HepG2 (cell line): ENCODE data around the gene SCML1. TPM values are rescaled to one million over a fixed set of nuclear protein-coding genes. Genes with fewer than 3 reads are reported as not detected.

Source experiments
- ARID4A ChIP-seq: sonication (generic); formaldehyde crosslinking; IDR thresholded peaks from 2 replicates; pipeline ENCODE4 v1.5.0; 2020; ENCODE audit warnings: mild to moderate bottlenecking, missing genetic modification reagents, borderline replicate concordance
- CSRNP1 ChIP-seq: sonication (generic); formaldehyde crosslinking; IDR thresholded peaks from 2 replicates; pipeline ENCODE4 v1.8.1; 2023; ENCODE audit warnings: mild to moderate bottlenecking, missing genetic modification reagents
- PHF21A ChIP-seq: sonication (generic); formaldehyde crosslinking; IDR thresholded peaks from 2 replicates; pipeline ENCODE4 v1.5.0; 2020; ENCODE audit warnings: mild to moderate bottlenecking, missing genetic modification reagents
- SALL2 ChIP-seq: sonication (generic); formaldehyde crosslinking; IDR thresholded peaks from 2 replicates; pipeline ENCODE4 v1.8.1; 2023; ENCODE audit warnings: mild to moderate bottlenecking, missing genetic modification reagents, inconsistent platforms
- TEF ChIP-seq: sonication (generic); formaldehyde crosslinking; IDR thresholded peaks from 2 replicates; pipeline ENCODE4 v1.5.0; 2020; ENCODE audit warnings: missing genetic modification reagents
- ZNF33A ChIP-seq: sonication (generic); formaldehyde crosslinking; IDR thresholded peaks from 2 replicates; pipeline ENCODE4 v1.5.1; 2020; ENCODE audit warnings: missing genetic modification reagents, mild to moderate bottlenecking, moderate library complexity, borderline replicate concordance
- ZNF451 ChIP-seq: sonication (generic); formaldehyde crosslinking; IDR thresholded peaks from 2 replicates; pipeline ENCODE4 v1.5.0; 2020; ENCODE audit warnings: mild to moderate bottlenecking, missing genetic modification reagents
- ZNF792 ChIP-seq: IDR thresholded peaks from 2 replicates; pipeline ENCODE4 v1.6.1; 2016
- polyA plus RNA-seq, 8 experiments: library from polyadenylated mRNA; depleted of rRNA in 3 of 8; stranded (reverse) in 7 of 8; unstranded in 1 of 8; fragments of >200 nt; fragmentation: Illumina TruSeq in 4 of 8; extraction: Trizol in 4 of 8; gene quantifications; 2 replicates each; pipeline versions ENCODE4 v1.2.1 to v1.2.3, GENCODE V29; 2011 to 2016; ENCODE audit warnings: low read depth in 4 of 8, missing spikeins in 1 of 8, mixed read lengths in 1 of 8; ENCODE audit not compliant: insufficient read depth in 1 of 8
- total RNA-seq, 5 experiments: library from RNA; depleted of rRNA; stranded (reverse); fragments of >200 nt; fragmentation: Illumina TruSeq; extraction: Trizol; gene quantifications; 2 replicates each; pipeline ENCODE4 v1.2.3, GENCODE V29; 2016; ENCODE audit warnings: low read depth in 1 of 5
- TF ChIP-seq, protein P1 (sequence below): sonication (generic); formaldehyde crosslinking; IDR thresholded peaks from 2 replicates; pipeline ENCODE4 v1.4.0; 2020; ENCODE audit warnings: missing genetic modification reagents, mild to moderate bottlenecking, borderline replicate concordance

The SCML1 gene
- total and polyA plus RNA-seq, 2 of the 13 experiments (the other 11 are each of a cell fraction or from before 2014, with no cell fraction given) = 24.2 to 129 TPM

- TF ChIP-seq TEF (CRISPR knock-in tag) = no peak
- no peak for TF ChIP-seq ZNF33A (CRISPR knock-in tag)
- TF ChIP-seq, protein P1, sequence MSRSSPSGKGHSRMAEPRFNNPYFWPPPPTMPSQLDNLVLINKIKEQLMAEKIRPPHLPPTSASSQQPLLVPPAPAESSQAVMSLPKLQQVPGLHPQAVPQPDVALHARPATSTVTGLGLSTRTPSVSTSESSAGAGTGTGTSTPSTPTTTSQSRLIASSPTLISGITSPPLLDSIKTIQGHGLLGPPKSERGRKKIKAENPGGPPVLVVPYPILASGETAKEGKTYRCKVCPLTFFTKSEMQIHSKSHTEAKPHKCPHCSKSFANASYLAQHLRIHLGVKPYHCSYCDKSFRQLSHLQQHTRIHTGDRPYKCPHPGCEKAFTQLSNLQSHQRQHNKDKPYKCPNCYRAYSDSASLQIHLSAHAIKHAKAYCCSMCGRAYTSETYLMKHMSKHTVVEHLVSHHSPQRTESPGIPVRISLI (CRISPR knock-in tag) = no peak
- no peak for TF ChIP-seq ZNF792 (CRISPR knock-in tag)
- TF ChIP-seq PHF21A (CRISPR knock-in tag) = no peak
- TF ChIP-seq ARID4A = no peak
- TF ChIP-seq SALL2 (CRISPR knock-in tag) = no peak
- TF ChIP-seq CSRNP1 (CRISPR knock-in tag) = no peak
- no peak for TF ChIP-seq ZNF451 (CRISPR knock-in tag)
- TF ChIP-seq, all 625 proteins: peak for 0
Measured at GRCh38 chrX:17713288-17713687, 24.0 kb upstream of the SCML1 start (continued).
